CD1c-positive myeloid dendritic cell (primary cell): ENCODE measurements around the gene CTSW.
A peak's percentile ranks its signal among the peaks of the same experiment; 100 is the strongest.

Experiments used
- DNase-seq: peaks from one replicate; pipeline ENCODE4 v3.0.0-alpha.2; 2016; ENCODE audit errors: extremely low spot score

Gene CTSW

DNA sequence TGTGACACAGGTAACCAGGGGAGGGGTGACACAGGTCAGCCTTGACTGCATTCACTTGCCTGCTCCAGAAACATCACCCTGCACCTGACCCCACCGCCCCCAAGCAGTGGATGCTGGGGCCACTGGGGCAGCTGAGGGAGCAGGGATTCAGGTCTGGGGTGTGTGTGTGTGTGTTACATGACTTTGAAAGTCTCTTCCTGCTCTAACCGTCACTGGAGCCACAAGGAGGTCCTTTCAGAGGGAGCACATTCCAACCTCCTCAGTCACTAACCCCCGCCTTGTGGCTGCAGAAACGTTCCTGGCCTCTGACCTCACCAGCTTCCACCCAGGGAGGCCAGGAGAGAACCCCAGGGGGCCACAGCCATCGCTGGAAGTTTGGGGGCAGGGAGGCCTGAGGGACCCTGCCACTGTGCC, 23.4 kb downstream of the CTSW start:
- DNase-seq: no peak

DNA sequence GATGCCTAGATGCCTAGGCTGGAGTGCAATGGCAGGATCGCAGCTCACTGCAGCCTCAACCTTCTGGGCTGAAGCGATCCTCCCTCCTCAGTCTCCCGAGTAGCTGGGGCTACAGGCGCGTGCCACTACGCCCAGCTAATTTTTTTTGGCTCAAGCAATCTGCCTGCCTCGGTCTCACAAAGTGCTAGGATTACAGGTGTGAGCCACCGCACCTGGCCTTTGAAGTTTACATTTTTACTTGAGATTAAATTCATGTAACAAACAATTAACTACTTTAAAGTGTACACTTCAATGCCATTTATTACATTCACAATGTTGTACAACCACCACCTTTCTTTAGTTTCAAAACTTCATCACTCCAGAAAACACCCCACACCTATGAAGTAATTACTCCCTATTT, 24.1 kb downstream of the CTSW start:
- no peak for DNase-seq

DNA sequence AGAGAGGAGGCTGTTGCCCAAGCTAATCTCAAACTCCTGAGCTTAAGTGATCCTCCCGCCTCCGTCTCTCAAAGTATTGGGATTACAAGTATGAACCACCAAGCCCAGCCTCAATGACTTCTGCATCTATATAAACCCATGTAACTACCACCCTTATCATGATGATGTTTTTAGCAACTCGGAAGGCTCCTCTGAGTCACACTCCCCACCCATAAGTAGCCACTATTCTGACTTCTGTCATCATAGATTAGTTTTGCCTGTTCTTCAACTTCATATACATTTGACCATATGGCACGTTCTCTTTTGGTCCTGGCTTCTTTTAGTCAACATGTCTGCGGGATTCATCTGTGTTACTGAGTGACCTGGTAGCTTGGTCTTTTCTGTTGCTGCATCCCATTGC, 27.0 kb downstream of the CTSW start:
- DNase-seq: no peak

DNA sequence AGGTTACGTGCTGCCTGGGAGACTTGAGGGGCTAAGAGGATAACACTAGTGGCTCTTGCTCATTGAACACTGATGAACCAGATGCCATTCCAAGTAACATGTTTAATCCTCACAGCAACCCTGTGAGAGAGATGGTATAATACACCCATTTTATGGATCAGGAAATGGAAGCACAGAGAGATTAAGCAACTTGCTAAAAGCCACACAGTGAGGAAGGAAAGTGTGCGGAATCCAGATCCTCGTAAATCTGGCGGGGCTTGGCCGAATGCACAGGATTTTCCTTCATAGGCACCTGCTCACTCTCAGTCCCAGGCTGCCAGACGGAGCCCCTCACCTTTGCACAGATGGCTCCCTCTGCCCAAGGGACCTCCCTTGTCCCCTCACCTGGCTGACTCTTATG, 28.2 kb downstream of the CTSW start:
- DNase-seq: no peak

DNA sequence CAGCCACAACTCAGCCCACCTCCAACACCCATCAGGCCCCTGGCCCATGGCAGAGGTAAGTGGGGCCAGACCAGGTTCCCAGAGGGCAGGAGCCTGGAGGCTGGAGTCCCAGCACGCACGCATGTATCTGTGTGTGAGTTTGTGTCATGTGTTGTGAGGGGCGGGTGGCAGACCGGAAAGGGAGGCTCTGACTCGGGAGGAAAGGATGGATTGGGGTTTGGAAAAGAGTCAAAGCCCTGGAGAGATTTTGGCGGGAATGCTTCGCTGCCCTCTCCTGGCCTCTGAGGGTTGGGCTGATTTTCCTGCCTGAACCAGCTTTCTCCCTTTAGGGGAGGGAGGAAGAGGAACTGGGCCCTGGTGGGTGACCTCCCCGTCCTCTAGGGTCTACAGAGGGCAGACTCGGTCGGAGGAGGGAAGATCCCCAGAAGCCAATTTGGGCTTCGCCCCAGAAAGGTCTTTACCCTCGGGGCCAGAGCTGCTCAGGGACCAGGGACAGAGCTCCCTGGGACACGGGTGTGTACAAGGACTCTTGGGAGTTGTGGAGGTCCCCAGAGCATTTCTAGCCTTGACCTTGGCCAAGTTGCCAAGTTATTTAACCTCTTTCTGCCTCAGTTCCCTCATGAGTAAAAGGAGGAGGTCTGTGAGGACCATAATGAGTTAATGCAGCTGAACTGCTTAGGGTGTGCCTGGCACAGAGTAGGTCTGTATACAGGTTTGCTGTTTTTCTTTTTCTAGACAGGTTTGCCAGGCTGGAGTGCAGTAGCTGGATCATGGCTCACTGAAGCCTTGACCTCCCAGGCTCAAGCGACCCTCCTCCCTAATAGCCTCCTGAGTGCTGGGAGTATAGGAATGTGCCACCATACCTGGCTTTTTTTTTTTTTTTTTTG, 32.3 kb downstream of the CTSW start:
- DNase-seq: peak; percentile 38

DNA sequence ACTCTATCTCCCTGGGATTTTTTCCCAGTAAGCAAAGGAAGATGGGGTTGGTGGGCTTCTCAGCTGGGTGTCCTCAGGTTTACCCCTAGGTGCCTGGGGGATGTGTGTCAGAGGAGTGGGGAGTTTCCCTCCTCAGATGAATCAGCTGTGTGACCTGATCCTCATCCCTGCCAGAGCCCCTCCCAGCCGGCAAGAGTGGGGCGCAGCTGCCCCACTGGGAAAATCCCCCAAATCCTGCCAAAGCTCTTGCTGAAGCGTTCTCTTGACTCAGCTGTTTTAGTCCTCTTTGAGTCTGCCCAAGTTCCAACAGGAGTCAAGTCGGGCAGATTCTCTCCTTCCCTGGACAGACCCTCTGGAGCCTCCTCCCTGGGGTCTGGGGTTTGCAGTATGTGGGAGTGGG, 33.2 kb downstream of the CTSW start:
- DNase-seq: no peak

DNA sequence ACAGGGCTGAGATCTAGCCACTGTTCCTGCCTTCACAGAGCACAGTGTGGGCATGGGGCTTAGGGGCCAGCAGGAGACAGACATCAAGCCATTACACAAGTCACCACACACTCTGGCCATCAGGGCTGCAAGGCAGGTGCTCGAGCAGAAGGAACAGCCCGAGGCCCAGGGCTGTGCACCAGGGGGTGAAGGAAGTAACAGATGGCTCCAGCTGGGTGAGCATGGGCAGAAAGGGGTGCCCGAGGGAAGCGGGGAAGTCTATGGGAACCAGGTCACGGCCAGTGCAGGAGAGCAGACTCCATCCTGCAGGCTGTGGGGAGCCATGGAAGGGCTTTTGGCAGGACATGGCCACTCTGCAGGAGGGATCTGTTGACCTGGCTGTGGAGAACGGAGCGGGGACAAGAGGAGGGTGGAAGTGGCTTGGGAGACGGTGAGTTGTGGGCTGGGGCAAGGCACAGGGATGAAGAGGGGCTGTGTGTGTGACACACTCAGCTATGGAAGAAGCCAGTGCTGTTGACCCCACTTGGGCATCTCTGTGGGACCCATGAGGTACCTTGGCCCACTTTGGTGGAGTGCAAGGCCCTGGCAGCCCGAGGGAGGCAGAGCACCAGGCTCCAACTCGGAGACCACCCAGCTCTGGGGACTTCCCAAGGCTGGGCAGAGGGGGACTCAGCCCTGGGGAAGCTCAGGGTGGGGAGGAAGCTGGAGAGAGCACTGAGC, 35.6 kb downstream of the CTSW start:
- no peak for DNase-seq

DNA sequence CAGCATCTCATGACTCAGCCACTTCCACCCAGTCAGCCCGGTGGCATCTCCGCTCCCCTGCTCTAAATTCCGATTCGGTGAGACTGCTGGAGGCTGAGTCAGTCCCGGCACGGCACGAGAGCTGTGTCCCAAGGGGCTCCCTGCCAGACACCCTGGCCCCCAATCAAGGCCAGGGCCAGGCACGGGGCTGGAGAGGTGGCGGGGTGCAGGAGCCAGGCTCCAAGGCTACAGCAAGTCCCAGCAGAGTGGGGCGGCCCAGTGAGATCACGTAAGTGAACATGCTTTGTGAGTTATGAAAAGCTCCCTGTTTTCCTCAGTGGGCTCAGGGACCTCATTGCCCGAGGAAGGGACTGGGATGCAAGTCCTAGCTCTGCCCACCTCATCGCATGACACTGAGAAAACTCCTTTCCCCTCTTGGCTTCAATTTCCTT, 36.2 kb downstream of the CTSW start:
- DNase-seq: peak; percentile 47

DNA sequence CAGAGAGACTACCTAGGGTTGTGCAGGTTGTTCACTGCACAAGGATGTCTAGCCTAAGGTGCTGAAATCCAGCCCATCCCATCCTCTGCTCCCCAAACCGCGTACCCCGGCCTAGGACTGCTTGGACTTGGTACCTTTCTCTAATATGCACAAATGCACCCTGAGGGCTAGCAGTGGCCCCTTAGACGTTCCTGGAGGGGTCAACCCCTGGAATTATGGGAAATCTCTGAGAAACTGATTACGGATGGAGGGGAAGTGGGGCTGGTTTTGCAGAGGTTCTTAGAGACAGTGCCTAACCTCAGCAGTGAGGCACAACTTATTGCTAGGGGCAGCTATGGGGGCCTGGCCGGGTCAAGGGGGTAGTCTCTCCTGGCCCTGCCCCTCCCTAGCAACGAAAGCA, 36.8 kb downstream of the CTSW start:
- DNase-seq: no peak

DNA sequence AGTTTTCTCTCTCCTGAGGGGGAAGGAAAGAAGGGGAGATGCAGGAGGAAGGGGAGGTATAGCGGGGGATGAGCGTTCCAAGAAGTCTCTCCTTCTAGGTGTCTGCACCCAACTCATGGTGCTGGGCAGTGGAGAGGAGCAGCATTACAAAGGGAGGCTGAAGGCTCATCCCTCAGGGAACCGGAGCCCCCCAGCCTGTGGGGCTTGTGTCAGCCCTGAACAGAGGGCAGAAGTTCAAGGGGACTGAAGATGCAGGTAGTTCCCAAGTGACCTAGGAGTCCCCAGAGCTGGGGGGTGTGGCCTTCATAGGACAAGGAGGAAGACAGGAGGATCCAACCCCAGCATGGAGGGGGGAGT, 37.4 kb downstream of the CTSW start:
- DNase-seq: no peak

DNA sequence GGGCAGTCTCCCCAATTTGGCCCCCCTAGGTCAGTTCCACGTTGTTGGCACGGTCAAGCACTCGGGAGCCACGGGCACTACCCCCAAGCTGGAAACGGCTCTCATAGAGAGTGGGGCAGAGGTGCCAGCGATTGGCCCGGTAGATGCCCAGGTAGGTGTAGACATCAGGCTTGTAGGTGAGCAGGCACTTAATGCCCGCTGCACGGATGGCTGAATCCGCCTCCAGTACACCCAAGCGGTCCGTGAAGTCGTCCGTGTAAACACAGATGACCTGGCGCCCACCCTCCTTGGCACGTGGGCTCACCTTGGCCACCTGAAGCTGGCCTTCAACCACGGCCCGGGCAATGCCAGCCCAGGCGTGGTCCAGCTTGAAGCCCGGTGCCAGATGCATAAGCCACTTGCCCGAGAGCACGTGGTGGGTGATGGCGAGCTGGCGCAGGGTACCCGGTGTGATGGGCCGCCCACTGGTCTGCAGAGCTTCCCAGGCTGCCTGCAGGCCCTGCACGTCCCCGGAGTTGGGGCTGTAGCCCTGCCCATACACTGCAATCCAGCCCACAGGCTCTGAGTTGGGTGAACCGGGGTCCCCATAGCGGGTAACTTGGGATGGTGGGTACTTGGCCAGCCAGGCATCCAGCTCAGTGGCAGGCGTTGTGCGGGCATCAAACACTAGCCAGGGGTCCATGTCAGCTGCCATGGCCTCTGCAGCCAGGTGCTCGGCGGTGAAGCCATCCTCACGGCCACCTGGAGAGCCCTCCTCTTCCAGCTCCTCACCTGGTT, 38.0 kb downstream of the CTSW start:
- no peak for DNase-seq

DNA sequence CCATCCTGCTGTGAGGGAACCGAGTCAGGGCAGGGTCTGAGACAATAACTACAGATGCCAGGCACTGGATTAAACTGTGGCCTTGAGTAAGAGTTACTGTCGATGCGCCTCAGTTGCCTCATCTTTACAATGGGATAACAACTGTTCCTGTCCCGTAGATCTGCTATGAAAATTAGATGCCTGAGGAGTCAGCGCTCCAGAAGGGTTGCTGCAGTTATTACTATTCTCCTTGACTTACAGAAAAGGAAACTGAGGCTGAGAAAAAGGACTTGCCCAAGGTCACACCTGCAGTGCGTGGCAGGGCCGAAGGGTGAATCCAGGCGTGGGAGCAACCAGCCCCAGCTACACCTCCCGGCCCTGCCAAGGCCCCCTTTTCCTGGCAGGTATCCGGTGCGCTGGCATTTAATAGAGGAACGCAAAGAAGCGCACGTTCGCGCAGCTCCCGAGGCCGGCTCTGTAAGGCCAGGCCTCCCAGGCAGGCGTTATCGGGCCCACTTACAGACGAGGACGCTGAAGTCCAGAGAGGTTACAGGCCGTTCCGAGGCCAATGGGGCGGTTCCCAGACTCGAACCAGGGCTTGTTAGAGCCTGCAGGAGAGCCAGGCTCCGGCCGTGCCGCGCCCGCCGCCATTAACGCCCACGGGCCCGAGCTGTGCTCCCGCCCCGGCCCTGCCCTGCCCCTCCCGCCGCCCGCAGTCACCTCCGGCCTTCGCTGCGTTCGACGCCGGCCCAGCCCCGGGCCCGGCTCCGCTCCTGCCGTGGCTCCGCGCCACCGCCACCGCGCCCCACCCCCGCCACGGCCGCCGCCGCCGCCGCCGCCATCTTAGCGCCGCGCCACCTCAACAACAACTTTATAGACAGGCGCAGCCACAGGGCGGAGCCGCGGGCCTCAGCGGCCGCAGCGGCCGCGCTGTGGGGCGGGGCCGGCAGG, 38.8 kb downstream of the CTSW start, which contains the start of gene C11orf68:
Gene C11orf68, minus strand, starts transcription at position 852 of the 930 bp plus-strand sequence. Its CDS starts 31 bp downstream, at position 821.
- DNase-seq: no peak

DNA sequence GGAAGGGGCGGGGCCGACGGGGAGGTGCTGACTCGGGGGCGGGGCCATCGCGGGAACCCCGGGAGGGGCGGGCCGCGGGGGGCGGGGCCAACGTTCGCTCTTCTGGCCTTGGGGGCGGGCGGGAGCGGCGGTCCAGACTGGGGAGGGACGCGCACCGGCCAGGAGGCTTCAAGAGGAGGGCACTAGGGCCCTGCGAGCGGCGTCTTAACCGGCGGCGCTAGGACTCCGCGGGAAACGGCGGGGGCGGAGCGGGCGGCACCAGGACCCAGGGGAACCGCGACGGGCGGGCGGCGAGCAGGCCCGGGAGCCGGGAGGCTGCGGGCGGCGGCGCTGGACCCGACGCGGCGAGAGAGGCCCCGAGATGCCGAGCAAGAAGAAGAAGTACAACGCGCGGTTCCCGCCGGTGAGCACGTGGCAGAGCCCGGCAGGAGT, 39.5 kb downstream of the CTSW start, which contains the start of gene DRAP1:
Gene DRAP1, plus strand, starts transcription at position 286 of the 432 bp plus-strand sequence. Its CDS starts 76 bp downstream, at position 362.
- peak; percentile 99 for DNase-seq

DNA sequence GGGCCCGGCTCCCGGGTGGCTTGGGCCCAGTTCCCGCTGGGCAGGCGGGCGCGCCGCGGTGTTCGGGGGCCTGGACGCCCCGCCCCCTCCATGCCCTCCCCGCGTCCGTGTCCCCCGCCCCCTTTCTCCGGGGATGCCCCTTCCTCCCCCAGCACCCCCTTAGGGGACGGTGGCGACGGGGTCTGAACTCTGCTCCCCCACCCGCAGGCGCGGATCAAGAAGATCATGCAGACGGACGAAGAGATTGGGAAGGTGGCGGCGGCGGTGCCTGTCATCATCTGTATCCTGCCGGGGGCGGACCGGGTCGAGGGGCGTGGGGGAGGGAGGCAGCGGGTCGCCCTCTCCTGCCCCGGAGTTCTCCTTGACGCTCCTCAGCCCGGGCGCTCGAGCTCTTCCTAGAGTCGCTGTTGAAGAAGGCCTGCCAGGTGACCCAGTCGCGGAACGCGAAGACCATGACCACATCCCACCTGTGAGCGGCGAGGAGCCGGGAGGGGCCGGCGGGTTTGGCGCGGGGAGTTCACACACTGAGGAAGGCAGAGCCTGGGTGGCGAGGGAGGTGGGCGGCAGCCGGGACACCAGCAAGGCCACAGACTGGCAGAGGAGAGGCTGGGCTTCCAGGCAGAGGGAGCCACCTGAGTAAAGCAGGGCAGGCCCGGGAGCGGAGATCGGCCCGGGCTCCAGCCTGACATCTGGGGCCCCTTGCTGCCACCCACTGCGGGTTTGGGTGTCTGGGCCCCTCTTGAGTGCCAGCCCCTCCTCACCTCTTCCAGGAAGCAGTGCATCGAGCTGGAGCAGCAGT, 40.1 kb downstream of the CTSW start:
- DNase-seq: peak; percentile 48

DNA sequence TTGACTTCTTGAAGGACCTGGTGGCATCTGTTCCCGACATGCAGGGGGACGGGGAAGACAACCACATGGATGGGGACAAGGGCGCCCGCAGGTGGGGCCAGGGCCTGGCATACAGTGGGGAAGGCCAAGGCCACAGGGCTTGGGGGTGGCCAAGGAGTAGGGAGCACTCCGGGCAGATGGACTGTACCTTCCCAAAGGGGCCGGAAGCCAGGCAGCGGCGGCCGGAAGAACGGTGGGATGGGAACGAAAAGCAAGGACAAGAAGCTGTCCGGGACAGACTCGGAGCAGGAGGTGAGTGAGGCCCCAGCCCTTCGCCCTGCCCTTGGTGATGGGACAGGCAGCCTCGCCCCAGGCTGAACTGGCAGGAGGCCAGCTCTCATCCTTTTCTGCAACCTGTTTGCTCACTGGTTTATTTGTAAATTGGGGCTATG, 40.8 kb downstream of the CTSW start:
- DNase-seq: no peak

DNA sequence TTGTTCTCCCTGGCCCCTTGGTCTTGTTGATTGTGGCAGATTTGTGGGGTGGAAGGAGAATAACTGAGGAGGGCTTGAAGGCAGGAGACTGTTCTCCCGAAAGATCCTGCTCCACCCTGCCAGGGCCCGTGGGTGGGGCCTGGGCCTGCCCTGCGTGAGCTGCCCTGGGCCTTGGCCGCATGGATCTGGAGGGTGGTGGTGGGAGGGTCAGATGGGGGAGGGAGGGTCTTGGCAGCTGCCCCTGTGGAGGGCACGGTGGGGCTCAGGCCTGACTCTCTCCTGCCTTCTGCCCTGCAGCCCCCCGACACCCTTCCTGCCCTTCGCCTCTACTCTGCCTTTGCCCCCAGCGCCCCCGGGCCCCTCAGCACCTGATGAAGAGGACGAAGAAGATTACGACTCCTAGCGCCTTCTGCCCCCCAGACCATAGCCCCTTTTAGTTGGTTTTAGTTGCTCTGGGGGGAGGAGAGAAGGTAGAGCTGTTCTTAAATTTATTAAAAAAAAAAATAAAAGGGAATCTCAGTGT, 41.5 kb downstream of the CTSW start:
- DNase-seq: no peak

DNA sequence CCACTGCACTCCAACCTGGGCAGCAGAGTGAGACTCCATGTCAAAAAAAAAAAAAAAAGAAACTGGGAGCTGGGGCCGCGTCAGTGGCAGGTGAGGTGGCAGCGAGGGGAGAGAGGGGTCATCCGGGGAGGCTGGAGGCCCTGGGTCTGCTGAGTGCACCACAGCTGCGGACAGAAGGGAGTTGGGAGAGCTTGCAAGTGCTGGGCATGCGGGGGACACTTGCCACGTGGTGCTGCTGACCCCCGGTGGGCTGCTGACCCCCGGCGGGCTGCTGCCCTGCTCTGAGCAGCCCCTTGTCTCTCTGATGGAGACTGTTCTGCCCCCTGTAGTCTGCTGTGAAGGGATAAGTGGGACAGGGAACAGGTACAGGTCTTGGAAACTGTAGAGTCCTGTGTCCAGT, 42.2 kb downstream of the CTSW start:
- DNase-seq: no peak

DNA sequence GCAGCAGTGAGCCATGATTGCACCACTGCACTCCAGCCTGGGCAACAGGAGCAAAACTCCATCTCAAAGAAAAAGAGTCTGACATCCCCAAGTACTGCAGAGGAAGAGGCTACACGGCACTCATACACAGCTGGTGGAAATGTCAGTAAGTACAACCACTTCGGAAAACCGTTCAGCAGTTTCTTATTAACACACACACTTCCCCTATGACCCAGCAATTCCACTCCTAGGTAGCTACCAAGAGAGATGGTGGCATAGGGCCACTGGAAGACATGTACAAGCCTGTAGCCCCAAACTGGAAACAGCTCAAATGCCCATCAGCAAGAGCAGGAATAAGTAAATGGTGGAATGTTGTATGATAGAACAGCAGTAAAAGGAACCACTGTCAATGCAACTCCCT, 42.9 kb downstream of the CTSW start:
- DNase-seq: no peak

DNA sequence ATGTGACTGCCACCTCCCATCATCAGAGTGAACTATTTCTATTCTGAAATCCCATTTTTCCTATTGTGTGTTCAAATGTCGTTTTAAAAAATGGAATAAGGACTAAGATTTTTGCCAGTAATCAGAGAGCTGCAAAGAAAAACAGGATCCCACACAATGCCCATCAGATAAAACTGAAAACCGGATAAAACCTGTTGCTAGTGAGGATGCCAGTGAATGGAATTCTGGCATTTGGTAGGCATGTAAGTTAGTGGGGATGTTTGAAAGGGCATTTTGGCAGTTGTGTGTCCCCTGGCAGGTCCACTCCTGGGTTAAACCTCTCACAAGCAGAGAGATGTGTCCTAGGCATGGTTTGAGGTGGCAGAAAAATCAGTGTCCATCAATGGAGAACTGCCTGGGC, 45.8 kb downstream of the CTSW start:
- DNase-seq: no peak

DNA sequence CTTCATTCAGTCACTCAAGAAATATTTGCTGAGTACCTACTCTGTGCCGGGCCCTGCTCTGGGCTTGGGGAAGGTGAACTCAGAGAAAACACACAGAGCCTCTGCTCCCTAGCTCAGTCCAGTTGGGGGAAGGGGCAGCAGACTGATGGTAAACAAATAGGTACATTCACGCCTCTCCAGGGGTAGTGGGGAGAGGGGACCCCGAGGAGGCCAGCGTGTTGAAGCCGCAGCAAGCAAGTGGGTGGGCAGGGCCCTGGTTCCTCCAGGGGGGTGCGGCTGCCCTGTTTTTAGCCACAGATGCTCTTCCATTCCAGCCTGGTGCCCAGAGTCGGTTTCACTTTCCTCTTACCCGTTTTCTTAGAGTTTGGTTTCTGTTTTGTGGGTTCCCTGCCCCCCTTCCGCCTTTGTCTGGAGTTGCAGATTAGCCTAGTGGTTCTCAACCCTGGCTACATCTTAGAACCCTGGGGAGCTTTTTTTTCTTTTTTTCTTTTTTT, 48.3 kb downstream of the CTSW start:
- DNase-seq: peak; percentile 74
